ENCODE measurements around the gene TUBA8. TPM values are rescaled to one million over a fixed set of nuclear protein-coding genes. Genes with fewer than 3 reads are reported as not detected.
A peak's percentile ranks its signal among the peaks of the same experiment; 100 is the strongest.
"Not testable (repeated sequence)": the region's sequence is repeated elsewhere in the genome, so short reads cannot be mapped to it uniquely, and the experiment has no call there.

Gene TUBA8
- total RNA-seq, 4 donors from 2014 or later, result 3.2 to 18.4 (median 12.5) TPM

DNA sequence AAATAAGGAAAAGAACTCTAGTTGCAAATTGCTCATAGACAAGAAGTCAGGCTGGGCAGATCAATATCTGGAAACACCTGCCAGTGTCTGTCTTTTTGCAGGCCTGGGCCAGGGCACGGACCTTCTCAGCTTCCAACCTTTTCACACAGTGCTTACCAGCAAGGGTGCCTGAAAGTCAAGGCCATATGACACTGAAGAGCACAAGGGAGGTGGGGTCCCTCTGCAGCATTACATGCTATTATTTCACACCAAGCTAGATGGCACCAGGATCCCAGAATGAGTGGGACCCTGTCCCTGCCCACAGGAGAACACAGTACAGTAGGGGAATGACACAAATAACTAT, 38.7 kb upstream of the TUBA8 start:
- Histone ChIP-seq H3K36me3 (no peaks in the 10 kb centered on the region), H3K27me3 (no peaks in the 10 kb centered on the region), H3K4me3 (replicated peaks in 1 of 3) (no peak overlapping the region), H3K4me1 (peaks cover 12 to 17% of the 10 kb centered on the region in 2 donors), H3K27ac (no peak overlapping the region), H3K9me3 (no peaks in the 10 kb centered on the region)
- no peak for DNase-seq
- intact Hi-C loops (cut with DNase I), result loop anchor here (10.0 kb wide), 1 partner anchor 47 kb away; the partner anchor contains the start of gene MICAL3
- no peak for TF ChIP-seq POLR2A (IDR thresholded peaks at IDR 0.05)
- TF ChIP-seq, protein P1, sequence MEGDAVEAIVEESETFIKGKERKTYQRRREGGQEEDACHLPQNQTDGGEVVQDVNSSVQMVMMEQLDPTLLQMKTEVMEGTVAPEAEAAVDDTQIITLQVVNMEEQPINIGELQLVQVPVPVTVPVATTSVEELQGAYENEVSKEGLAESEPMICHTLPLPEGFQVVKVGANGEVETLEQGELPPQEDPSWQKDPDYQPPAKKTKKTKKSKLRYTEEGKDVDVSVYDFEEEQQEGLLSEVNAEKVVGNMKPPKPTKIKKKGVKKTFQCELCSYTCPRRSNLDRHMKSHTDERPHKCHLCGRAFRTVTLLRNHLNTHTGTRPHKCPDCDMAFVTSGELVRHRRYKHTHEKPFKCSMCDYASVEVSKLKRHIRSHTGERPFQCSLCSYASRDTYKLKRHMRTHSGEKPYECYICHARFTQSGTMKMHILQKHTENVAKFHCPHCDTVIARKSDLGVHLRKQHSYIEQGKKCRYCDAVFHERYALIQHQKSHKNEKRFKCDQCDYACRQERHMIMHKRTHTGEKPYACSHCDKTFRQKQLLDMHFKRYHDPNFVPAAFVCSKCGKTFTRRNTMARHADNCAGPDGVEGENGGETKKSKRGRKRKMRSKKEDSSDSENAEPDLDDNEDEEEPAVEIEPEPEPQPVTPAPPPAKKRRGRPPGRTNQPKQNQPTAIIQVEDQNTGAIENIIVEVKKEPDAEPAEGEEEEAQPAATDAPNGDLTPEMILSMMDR (IDR thresholded peaks at IDR 0.05), result no peak
- 74 to 100% methylated on average over 1 of the region's 1 CpG for WGBS, 2 donors

DNA sequence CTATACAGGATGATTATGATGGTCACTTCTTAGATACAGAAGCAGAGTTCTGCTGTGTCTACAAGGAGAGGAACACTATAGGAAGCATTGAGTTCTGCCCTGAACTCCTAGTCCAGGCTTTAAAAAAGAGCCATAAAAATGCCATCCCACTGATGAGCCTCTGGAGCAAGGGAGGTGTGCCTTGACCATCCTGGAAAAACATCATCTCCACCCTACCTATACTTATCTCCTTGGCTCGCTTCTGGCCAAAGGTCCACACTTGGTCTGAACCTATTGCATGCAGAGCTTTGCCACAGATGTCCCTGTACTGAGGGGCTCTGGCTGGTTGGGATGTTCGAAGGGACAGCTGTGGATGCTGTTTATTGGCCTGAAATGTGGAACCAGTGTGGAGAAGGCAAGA, 37.1 kb upstream of the TUBA8 start:
- 87 to 100% methylated on average over 2 of the region's 2 CpGs for WGBS, 2 donors
- H3K9me3 ChIP-seq, result no peaks in the 10 kb centered on the region
- H3K27me3 ChIP-seq, result no peaks in the 10 kb centered on the region
- H3K27ac ChIP-seq, result no peak overlapping the region
- intact Hi-C loops (cut with DNase I), result loop anchor here (10.0 kb wide), 1 partner anchor 49 kb away; the partner anchor contains the start of gene MICAL3
- TF ChIP-seq, protein P1 (IDR thresholded peaks at IDR 0.05), result no peak
- no peak for TF ChIP-seq POLR2A (IDR thresholded peaks at IDR 0.05)
- H3K36me3 ChIP-seq, result no peaks in the 10 kb centered on the region
- no peak overlapping the region for H3K4me3 ChIP-seq (replicated peaks in 1 of 3)
- H3K4me1 ChIP-seq, result peaks cover 18 to 21% of the 10 kb centered on the region in 2 donors
- no peak for DNase-seq

DNA sequence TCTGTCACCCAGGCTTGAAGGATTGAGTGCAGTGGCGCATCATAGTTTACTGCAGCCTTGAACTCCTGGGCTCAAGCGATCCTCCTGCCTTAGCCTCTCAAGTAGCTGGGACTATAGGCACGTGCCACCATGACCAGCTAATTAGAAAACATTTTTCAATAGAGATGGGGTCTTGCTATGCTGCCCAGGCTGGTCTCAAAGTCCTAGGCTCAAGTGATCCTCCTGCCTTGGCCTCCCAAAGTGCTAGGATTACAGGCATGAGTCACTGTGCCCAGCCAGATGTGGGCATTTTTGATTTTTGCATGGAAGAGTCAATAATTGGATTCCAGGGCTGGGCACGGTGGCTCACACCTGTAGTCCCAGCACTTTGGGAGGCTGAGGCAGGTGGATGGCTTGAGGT, 36.7 kb upstream of the TUBA8 start:
- 77 to 85% methylated on average over 4 of the region's 4 CpGs for WGBS, 2 donors
- peaks cover 23 to 26% of the 10 kb centered on the region in 2 donors for H3K4me1 ChIP-seq
- intact Hi-C loops (cut with DNase I), result loop anchor here (2.0 to 10.0 kb wide), 2 partner anchors 49 to 245 kb away; partner anchors contain the start of gene MICAL3
- DNase-seq; H3K36me3 ChIP-seq; H3K27ac ChIP-seq; H3K9me3 ChIP-seq; H3K4me3 ChIP-seq (replicated peaks in 1 of 3); H3K27me3 ChIP-seq: not testable (repeated sequence)

DNA sequence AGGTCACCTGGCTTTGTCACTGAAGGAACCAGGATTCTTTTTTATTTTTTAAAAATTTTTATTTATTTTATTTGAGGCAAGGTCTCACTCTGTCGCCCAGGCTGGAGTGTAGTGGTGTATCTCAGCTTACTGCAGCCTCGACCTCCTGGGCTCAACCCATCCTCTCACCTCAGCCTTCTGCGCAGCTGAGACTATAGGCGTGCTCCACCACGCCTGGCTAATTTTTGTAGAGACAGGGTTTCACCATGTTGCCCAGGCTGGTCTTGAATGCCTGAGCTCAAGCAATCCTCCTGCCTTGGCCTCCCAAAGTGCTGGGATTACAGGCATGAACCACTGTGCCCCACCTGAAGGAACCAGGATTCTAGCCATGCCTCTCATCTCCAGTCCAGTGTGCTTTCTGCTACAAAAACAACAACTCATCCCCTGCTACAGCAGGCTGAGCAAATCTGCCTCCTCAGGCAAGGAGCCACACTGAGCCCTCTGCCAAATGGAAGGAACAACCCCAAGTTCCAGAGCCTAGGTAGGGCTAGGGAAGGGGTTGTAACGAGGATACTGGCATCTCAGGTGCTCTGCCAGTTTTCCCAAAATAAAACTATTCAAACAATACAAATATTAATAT, 35.4 kb upstream of the TUBA8 start:
- TF ChIP-seq, protein P1 (IDR thresholded peaks at IDR 0.05), result no peak
- Histone ChIP-seq H3K27me3 (no peaks in the 10 kb centered on the region), H3K4me3 (replicated peaks in 1 of 3) (no peak overlapping the region), H3K4me1 (peaks cover 27 to 30% of the 10 kb centered on the region in 2 donors), H3K9me3 (no peaks in the 10 kb centered on the region), H3K36me3 (no peaks in the 10 kb centered on the region), H3K27ac (no peak overlapping the region)
- WGBS, 2 donors, result 85 to 86% methylated on average over 6 of the region's 6 CpGs
- intact Hi-C loops (cut with DNase I), result loop anchor here (2.0 to 10.0 kb wide), 4 partner anchors 50 to 333 kb away; partner anchors contain the start of gene MICAL3
- DNase-seq, result peak; percentile 12 to 26

DNA sequence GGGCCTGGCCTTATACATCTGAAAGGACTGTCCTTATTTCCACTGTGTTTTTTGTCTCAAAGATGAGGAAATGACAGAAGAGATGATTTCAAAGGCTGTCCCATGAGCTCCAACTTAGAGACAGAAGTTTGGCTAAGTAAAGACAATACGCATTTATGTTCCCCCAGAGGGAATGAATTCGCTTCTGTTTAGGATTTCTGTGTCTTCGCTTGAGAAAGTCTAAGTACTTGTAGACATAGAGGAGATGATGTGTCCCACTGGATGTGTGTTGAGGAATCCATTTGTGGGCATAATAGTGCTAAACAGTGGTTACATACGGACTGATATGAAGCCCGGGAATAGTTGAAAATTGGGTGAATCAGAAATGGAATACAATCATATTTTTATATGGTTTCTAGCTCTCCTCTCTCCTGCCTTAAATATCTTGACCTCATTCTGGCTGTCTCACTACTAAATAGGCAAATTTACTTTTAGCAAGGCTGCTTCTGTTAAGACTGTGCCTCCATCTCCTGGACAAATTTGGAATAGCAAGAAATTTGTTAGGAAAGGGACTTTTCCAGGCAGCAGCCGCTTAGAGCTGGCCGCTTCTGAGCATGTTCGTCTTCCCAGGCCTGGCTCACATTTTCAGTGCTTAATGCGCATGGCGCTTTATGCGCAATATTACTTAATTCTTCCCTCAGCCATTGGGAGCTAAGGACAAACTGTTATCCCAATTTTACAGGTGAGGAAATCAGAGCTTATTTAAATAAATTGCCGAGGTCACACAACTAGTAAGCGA, 34.7 kb upstream of the TUBA8 start:
- Histone ChIP-seq H3K36me3 (peaks cover 0 to 3% of the 10 kb centered on the region in 2 donors), H3K27me3 (no peaks in the 10 kb centered on the region), H3K4me3 (replicated peaks in 1 of 3) (no peak overlapping the region), H3K4me1 (peaks cover 27 to 30% of the 10 kb centered on the region in 2 donors), H3K27ac (peak overlapping the region in 1 of 3 donors; percentile 38), H3K9me3 (no peaks in the 10 kb centered on the region)
- 28 to 32% methylated on average over 13 of the region's 13 CpGs for WGBS, 2 donors
- intact Hi-C loops (cut with DNase I), result loop anchor here (2.0 to 10.0 kb wide), 4 partner anchors 51 to 334 kb away; partner anchors contain the start of gene MICAL3
- DNase-seq, result peak; percentile 57 to 60
- TF ChIP-seq, protein P1 (IDR thresholded peaks at IDR 0.05), result peak; percentile 58 to 97 (median 88)
- TF ChIP-seq POLR2A (IDR thresholded peaks at IDR 0.05), result no peak

All from thyroid gland (tissue), 4 donors.